T-helper 17 cell (primary cell): ENCODE results near the gene HEATR9. TPM values are rescaled to one million over a fixed set of nuclear protein-coding genes. Genes with fewer than 3 reads are reported as not detected.

Source experiments
- ATAC-seq: fragments of 150-1000 bp; cut with Tn5 transposase; 2 replicates; pipeline ENCODE4 v1.10.0; 2021; ENCODE audit warnings: mild to moderate bottlenecking, moderate library complexity
- DNase-seq, 3 donors: peaks; one replicate each; pipeline versions ENCODE4 v3.0.0 to v3.0.0-alpha.2; 2020 to 2021
- H3K9me3 ChIP-seq: one replicate; pipeline ENCODE4 v1.7.0; 2013; ENCODE audit warnings: low read length, mild to moderate bottlenecking; ENCODE audit not compliant: control insufficient read depth, poor library complexity, severe bottlenecking
- H3K27ac Mint-ChIP-seq: one replicate; pipeline ENCODE4 v1.8.0; 2022; ENCODE audit warnings: mild to moderate bottlenecking, moderate library complexity, mixed read lengths
- H3K27me3 Mint-ChIP-seq: one replicate; pipeline ENCODE4 v1.8.0; 2022; ENCODE audit warnings: mixed read lengths
- H3K36me3 Mint-ChIP-seq: one replicate; pipeline ENCODE4 v1.8.0; 2022; ENCODE audit warnings: low read depth, mixed read lengths
- H3K4me1 Mint-ChIP-seq: one replicate; pipeline ENCODE4 v1.8.0; 2022; ENCODE audit warnings: mild to moderate bottlenecking, mixed read lengths
- H3K4me3 Mint-ChIP-seq: one replicate; pipeline ENCODE4 v1.8.0; 2022; ENCODE audit warnings: mild to moderate bottlenecking, moderate library complexity, mixed read lengths
- total RNA-seq, 4 donors: library from RNA in 2 of 4; stranded (reverse) in 2 of 4; gene quantifications; one replicate each; pipeline ENCODE4 v1.2.3 and lab custom pipeline; 2022 to 2026

HEATR9 gene
- total RNA-seq, 2 donors from 2014 or later = 0.50 TPM; not detected in 1

DNA sequence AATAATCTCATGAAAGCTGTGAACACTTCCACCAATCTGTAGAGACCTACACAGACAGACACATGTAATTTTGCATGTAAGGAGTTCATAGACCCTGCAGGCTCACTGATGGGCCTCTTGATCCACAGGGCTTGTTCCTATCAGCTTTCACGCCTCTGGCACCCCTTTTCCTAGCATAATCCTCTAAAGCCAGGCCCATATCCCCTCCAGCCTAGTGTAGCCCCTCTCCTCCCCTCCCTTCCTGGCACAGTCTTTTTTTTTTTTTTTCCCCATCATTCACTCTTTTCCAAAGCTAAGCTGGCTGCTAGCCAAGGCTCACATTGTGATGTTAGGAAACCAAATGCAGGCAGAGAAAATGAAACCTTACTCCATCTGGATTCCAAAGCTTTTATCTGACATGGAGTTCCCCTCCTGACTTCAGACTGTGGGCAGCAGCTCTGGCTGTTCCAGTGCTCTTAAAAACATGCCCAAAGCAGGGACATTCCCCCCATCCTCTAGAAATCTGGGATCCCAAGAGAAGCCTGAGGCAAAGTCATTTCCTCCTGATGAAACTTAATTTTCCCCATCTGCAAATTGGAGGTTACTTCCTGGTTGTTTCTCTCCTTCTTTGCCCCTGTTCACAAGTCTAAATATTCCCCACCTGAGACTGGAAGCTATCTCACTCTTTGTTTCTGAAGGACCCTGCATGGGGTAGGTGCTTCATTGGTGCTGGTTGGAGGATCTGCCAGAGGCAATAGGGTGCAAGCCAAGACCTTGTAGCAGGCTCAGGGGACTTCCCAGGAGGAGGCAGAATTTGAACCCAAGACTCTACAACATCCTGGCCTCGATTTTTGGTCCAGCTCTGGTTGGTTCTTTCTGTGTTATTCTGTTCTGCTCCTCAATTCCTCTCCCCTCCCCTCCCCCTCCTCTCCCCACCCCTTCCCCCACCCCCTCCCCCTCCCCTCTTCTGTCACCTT lies 21.4 kb upstream of the HEATR9 start:
- Mint-ChIP-seq H3K27ac (peak overlapping the region; percentile 39), H3K36me3 (no peaks in the 10 kb centered on the region), H3K4me1 (peaks cover 12% of the 10 kb centered on the region), H3K27me3 (no peaks in the 10 kb centered on the region), H3K4me3 (no peak overlapping the region)
- DNase-seq (no peak), ATAC-seq (no peak)
- no peaks in the 10 kb centered on the region for H3K9me3 ChIP-seq

DNA sequence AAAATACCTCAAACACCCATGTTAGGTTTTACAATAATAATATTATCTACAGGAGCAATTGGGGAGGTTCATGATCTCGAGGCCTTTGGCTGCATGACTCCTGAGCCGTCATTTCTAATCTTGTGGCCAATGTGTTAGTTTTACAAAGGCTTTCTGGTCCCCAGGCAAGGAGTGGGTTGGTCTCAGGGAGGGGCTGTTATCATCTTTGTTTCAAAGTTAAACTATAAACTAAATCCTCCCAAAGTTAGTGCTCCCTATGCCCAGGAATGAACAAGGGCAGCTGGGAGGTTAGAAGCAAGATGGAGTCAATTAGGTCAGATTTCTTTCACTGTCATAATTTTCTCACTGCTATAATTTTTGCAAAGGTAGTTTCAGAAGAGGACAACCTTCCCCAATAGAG lies 20.6 kb upstream of the HEATR9 start:
- H3K9me3 ChIP-seq = no peaks in the 10 kb centered on the region
- H3K36me3 Mint-ChIP-seq = no peaks in the 10 kb centered on the region
- H3K4me1 Mint-ChIP-seq = peaks cover 12% of the 10 kb centered on the region
- DNase-seq (no peak), ATAC-seq (no peak)
- no peak overlapping the region for H3K27ac Mint-ChIP-seq
- H3K27me3 Mint-ChIP-seq = no peaks in the 10 kb centered on the region
- no peak overlapping the region for H3K4me3 Mint-ChIP-seq

DNA sequence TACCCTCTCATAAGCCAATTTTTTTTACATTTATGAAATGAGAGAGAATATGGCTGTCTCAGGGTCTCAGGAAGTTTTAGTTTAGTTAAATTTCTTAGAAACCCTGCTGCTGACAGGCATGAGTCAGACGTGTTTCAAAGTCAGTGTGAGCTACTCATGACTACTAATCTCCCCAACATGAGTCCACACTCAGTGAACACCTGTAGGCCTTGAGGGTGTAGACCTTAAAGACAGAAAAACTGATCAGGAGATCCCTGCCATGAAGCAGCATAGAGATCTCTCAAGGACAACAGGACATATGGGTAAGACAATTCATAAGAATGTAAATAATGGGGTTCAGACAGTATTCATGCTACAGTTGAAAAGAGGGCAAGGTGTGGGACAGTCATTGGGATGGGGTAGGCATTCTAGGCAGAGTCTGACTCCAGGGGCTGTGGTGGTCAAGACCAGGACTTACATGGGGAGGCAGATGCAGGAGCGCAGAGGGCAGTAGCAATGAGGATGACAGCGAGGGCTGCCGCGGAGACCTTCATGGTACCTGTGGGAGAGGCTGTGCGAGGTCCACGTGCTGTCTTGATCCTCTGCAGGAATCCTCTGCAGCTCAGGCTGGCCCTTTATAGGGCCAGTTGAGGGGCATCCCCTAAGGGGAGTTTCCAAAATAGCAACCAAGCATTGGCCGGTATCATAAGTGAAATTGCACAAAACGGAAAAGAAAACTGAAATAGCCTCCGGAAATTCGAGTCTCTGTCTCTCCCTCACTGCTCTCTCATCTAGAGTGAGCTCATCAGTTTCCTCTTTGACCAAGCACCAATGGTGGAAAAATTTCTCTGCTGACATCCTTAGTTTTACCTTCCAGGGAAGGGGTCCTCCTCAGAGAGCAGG lies 11.3 kb upstream of the HEATR9 start, which contains the start of gene CCL5:
TSS of gene CCL5 (minus strand) at position 588 of the 882 bp plus-strand sequence.
- peaks cover 5% of the 10 kb centered on the region for H3K27me3 Mint-ChIP-seq
- peak within 1 kb of the TSS; percentile 81 for H3K4me3 Mint-ChIP-seq
- no peaks in the 10 kb centered on the region for H3K9me3 ChIP-seq
- peak within 1 kb of the TSS; percentile 32 for H3K27ac Mint-ChIP-seq
- no peaks in the 10 kb centered on the region for H3K36me3 Mint-ChIP-seq
- peaks cover 17% of the 10 kb centered on the region for H3K4me1 Mint-ChIP-seq
- peak; percentile 64 for ATAC-seq
- DNase-seq = no peak

DNA sequence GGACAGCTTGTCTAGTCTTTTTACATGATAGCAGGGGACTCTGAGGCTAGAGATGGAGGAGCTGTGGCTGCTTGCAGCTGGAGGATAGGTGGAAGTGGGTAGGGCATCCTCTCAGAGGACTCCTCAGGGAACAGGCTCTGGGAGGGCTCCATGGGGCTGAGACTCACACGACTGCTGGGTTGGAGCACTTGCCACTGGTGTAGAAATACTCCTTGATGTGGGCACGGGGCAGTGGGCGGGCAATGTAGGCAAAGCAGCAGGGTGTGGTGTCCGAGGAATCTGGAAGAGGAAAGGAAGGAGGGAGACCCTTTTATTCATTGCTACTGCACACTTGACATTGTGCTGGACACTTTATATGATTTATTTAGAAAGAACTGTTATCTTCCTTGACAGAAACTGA lies 9.7 kb upstream of the HEATR9 start:
- no peak for ATAC-seq
- H3K4me1 Mint-ChIP-seq = peaks cover 17% of the 10 kb centered on the region
- H3K9me3 ChIP-seq = no peaks in the 10 kb centered on the region
- no peaks in the 10 kb centered on the region for H3K36me3 Mint-ChIP-seq
- H3K27ac Mint-ChIP-seq = peak overlapping the region; percentile 85
- H3K4me3 Mint-ChIP-seq = no peak overlapping the region
- H3K27me3 Mint-ChIP-seq = peaks cover 5% of the 10 kb centered on the region
- no peak for DNase-seq

DNA sequence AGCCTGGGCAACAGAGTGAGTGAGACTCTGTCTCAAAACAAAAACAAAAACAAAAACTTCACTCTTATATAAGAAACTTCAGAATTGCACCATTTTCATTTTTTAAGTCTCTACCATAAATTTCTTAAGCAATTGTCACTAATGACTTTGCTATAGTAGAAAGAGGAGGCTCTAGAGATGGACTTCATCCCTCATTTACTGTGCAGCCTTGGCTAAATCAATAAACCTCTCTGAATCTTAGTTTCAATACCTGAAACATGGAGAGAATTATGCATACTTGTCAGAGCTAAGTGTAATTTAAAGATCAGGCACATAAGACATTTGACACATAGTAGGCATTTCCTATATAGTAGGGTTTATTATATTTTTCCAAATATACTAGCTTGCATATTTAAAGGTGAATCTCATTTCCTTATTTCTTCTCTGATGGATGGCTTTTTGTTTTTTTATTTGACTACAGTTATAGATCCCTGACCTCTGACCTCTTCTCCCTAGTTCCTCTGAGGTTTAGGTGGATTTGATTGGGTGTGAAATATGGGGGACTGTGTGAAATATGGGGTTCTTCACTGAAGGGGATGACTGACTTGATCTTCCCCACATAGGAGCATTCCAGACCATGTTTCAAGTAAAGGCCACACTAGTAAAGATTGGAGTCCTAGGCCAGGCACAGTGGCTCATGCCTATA lies 8.8 kb upstream of the HEATR9 start:
- no peak for DNase-seq
- Mint-ChIP-seq H3K4me1 (peaks cover 17% of the 10 kb centered on the region), H3K27me3 (peaks cover 5% of the 10 kb centered on the region), H3K27ac (peak overlapping the region; percentile 85), H3K4me3 (peak overlapping the region; percentile 43), H3K36me3 (no peaks in the 10 kb centered on the region)
- H3K9me3 ChIP-seq = no peaks in the 10 kb centered on the region
- no peak for ATAC-seq

DNA sequence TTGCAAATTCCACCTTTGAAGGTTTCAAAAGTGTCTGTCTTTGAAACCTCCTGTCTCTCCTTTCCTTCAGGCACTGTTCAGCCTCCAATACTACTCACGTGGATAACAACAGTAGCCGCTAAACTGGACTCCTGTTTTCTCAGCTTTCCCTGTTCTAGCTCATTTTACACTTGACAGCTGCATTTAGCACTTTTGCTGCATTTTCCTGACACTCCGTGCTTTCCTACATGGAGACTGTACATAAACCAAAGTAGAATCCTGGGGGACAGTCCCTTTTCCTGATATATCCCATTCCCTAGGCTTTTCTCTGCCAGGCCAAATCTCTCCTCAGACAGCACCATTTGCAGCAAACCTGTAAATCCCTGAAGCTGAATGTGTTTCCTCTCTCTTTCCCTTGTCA lies 7.8 kb upstream of the HEATR9 start:
- Mint-ChIP-seq H3K36me3 (no peaks in the 10 kb centered on the region), H3K27ac (peak overlapping the region; percentile 17), H3K4me1 (peaks cover 20% of the 10 kb centered on the region), H3K4me3 (peak overlapping the region; percentile 56), H3K27me3 (peaks cover 5% of the 10 kb centered on the region)
- no peaks in the 10 kb centered on the region for H3K9me3 ChIP-seq
- DNase-seq (no peak), ATAC-seq (no peak)

DNA sequence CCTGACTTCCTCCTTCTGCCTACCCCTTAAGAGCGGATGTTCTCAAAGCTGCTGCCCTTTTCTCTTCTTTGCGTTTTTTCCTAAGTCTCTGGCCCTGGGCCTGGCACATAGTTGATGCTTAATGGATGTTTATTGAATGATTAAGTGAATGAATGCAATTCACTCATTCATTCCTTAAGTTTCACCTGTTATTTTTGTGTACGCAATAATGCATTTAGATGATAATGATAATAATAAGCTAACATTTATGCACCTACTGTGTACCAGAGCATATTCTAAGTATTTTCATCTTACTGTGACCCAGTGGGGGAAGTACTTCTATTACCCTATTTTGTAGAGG lies 7.1 kb upstream of the HEATR9 start:
- ATAC-seq = no peak
- H3K4me1 Mint-ChIP-seq = peaks cover 20% of the 10 kb centered on the region
- H3K4me3 Mint-ChIP-seq = no peak overlapping the region
- H3K36me3 Mint-ChIP-seq = no peaks in the 10 kb centered on the region
- H3K9me3 ChIP-seq = no peaks in the 10 kb centered on the region
- peak overlapping the region; percentile 17 for H3K27ac Mint-ChIP-seq
- H3K27me3 Mint-ChIP-seq = peaks cover 5% of the 10 kb centered on the region
- no peak for DNase-seq

DNA sequence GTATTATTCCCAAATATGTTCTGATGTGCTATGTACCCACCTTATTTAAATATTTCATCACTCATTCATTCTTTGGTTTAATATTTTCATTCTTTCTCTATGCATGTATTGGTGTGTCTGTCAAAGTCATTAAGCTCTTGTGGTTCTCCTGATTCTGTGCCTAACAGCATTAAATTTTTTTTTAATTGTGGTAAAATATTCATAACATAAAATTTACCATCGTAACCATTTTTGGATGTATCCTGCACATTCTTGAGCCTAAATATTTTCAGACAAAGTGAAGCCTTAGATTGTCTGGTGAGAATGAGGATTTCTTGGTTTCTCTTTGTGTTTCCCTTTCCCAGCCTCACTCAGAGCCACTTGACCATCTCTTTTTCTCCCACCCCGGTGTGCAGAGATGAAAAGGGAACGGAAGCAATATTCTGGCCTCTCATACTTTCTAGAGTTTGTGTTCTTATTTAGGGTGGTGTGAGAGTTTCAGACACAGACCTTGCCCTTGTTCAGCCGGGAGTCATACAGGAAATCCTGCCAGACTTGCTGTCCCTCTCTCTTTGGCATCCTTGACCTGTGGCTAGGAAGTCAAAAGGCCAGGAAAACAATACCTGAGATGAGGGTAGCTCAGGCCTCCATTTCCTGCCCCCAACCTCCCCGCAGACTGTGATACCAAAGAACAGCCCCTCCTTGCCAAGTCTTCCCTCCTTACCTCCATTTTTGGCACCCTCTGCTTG lies 6.5 kb upstream of the HEATR9 start:
- H3K9me3 ChIP-seq = no peaks in the 10 kb centered on the region
- H3K27me3 Mint-ChIP-seq = peaks cover 5% of the 10 kb centered on the region
- H3K36me3 Mint-ChIP-seq = no peaks in the 10 kb centered on the region
- DNase-seq = no peak
- ATAC-seq = no peak
- peak overlapping the region; percentile 17 for H3K27ac Mint-ChIP-seq
- H3K4me3 Mint-ChIP-seq = no peak overlapping the region
- H3K4me1 Mint-ChIP-seq = peaks cover 15% of the 10 kb centered on the region

DNA sequence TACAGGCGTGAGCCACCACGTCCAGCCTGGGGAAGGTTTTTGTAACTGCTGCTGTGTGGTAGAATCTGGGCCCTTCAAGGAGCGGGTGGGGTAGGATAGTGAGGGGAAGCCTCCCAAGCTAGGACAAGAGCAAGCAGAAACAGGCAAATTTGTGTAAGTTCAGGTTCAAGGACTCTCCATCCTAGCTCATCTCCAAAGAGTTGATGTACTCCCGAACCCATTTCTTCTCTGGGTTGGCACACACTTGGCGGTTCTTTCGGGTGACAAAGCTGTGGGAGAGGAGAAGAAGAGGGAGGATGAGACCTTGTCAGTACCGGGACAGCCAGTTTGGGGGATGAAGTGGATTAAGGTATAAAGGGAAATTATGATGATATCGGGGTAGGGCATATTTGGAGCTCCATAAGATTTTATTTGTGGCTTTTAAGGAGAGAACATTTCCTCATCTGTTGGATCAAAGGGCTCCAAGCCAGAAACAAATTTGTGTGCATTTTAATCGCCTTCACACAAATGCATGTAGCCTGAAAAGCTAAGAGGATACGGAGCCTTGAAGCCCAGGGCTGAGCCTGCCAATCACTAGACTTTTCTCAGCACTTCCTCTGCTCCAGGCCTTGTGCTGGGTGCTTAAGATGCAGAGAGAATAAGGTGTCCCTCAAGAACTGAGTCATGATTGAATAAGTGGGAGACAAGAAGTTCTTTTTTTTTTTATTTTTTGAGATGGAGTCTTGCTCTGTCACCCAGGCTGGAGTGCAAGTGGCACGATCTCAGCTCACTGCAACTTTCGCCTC lies 3.7 kb upstream of the HEATR9 start:
- Mint-ChIP-seq H3K4me3 (no peak overlapping the region), H3K4me1 (peaks cover 15% of the 10 kb centered on the region), H3K27ac (no peak overlapping the region), H3K36me3 (no peaks in the 10 kb centered on the region), H3K27me3 (peaks cover 5% of the 10 kb centered on the region)
- DNase-seq (no peak), ATAC-seq (no peak)
- H3K9me3 ChIP-seq = no peaks in the 10 kb centered on the region

DNA sequence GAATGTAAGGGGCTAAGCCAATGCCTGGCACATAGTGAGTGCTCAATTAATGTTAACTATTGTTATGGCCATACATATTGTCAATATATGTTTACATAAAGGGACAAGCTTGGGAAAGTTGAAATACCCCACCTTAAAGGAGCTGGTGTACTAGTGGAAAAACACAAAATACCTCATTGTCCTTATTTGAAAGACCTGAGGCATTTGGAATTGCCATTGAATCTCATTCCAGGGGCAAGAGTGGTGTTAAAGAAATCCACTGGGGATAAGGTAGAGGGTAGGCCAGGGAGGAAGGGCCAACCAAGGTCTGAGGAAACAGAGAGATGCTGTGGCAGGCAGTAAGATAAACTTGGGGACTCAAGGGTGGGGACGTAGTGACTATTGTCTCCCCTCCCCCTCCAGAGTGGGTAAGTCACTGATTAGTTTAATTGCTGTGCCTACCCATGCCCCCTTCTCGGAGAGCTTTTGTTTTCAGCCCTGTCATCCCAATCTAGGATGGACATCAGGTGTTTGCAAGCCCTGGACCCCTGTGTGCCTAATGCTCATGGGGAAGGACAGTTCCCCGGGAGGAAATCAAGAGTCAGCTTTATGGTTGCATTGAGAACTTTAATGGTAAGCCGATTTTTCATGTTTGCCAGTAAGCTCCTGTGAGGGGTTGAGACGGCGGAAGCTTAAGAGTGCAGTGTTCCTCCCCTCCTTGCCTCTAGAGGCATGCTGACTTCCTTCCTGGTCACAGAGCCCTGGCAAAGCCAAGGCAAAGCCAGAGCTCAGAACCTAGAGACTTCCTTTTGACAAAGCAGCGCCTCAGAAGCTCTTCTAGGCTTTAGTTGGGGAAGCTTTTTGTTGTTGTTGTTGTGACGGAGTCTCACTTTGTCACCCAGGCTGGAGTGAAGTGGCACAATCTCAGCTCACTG lies 2.5 kb upstream of the HEATR9 start:
- Mint-ChIP-seq H3K4me1 (peaks cover 11% of the 10 kb centered on the region), H3K36me3 (no peaks in the 10 kb centered on the region), H3K27me3 (no peaks in the 10 kb centered on the region), H3K27ac (peak overlapping the region; percentile 76), H3K4me3 (no peak overlapping the region)
- no peaks in the 10 kb centered on the region for H3K9me3 ChIP-seq
- ATAC-seq (peak; percentile 69), DNase-seq (no peak)

DNA sequence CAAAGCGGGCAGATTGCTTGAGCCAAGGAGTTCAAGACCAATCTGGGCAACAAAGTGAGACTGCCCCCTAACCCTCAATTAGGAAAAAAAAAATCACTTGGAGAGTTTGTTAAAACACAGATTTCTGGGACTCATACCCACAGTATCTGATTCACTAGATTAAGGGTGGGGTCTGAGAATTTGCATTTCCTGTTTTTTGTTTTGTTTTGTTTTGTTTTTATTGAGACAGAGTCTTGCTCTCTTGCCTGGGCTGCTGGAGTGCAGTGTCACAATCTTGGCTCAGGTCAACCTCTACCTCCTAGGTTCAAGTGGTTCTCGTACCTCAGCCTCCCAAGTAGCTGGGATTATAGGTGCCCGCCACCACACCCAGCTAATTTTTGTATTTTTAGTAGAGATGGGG lies 1.1 kb downstream of the HEATR9 start:
- no peak overlapping the region for H3K4me3 Mint-ChIP-seq
- no peaks in the 10 kb centered on the region for H3K27me3 Mint-ChIP-seq
- no peak overlapping the region for H3K27ac Mint-ChIP-seq
- H3K9me3 ChIP-seq = no peaks in the 10 kb centered on the region
- ATAC-seq (no peak), DNase-seq (no peak)
- peaks cover 15% of the 10 kb centered on the region for H3K4me1 Mint-ChIP-seq
- H3K36me3 Mint-ChIP-seq = no peaks in the 10 kb centered on the region
